Measurements from ENCODE around the gene DEFB112. TPM values are rescaled to one million over a fixed set of nuclear protein-coding genes. Genes with fewer than 3 reads are reported as not detected.

The DEFB112 gene
- total RNA-seq = not detected
- long read RNA-seq = 0 reads

GRCh38 chr6:50049829-50050228 is at the start of gene DEFB112:
Gene DEFB112 (minus strand): TSS chr6:50049929. CDS start chr6:50049869, 60 bp downstream.
- DNase-seq (no peak), ATAC-seq (no peak)
- intact Hi-C loops (cut with micrococcal nuclease) = no loop called here

- no peak for ATAC-seq
- DNase-seq = no peak
- intact Hi-C loops (cut with micrococcal nuclease) = no loop called here
Observed at GRCh38 chr6:50098641-50098993, 48.9 kb upstream of the DEFB112 start.

GRCh38 chr6:50097966-50098640 is 48.4 kb upstream of the DEFB112 start:
- no peak for DNase-seq
- intact Hi-C loops (cut with micrococcal nuclease) = no loop called here
- ATAC-seq = no peak

- no peak for DNase-seq
- intact Hi-C loops (cut with micrococcal nuclease) = no loop called here
- ATAC-seq = no peak
Observed at GRCh38 chr6:50096296-50096695, 46.6 kb upstream of the DEFB112 start.

GRCh38 chr6:50093938-50094272 is 44.2 kb upstream of the DEFB112 start:
- DNase-seq (no peak), ATAC-seq (no peak)
- intact Hi-C loops (cut with micrococcal nuclease) = no loop called here

- intact Hi-C loops (cut with micrococcal nuclease) = no loop called here
- DNase-seq = no peak
- no peak for ATAC-seq
Observed at GRCh38 chr6:50093116-50093937, 43.6 kb upstream of the DEFB112 start.

GRCh38 chr6:50091641-50092040 is 41.9 kb upstream of the DEFB112 start:
- no peak for ATAC-seq
- no peak for DNase-seq
- intact Hi-C loops (cut with micrococcal nuclease) = no loop called here

- no peak for ATAC-seq
- DNase-seq = no peak
- intact Hi-C loops (cut with micrococcal nuclease) = no loop called here
Observed at GRCh38 chr6:50089911-50090310, 40.2 kb upstream of the DEFB112 start.

- DNase-seq = no peak
- no peak for ATAC-seq
- intact Hi-C loops (cut with micrococcal nuclease) = no loop called here
Observed at GRCh38 chr6:50087231-50087954, 37.7 kb upstream of the DEFB112 start.

GRCh38 chr6:50077385-50077784 is 27.7 kb upstream of the DEFB112 start:
- ATAC-seq (no peak), DNase-seq (no peak)
- intact Hi-C loops (cut with micrococcal nuclease) = no loop called here

GRCh38 chr6:50076431-50076830 is 26.7 kb upstream of the DEFB112 start:
- ATAC-seq (no peak), DNase-seq (no peak)
- intact Hi-C loops (cut with micrococcal nuclease) = no loop called here

- DNase-seq = no peak
- no peak for ATAC-seq
- intact Hi-C loops (cut with micrococcal nuclease) = no loop called here
Observed at GRCh38 chr6:50071921-50072320, 22.2 kb upstream of the DEFB112 start.

GRCh38 chr6:50070101-50070500 is 20.4 kb upstream of the DEFB112 start:
- DNase-seq (no peak), ATAC-seq (no peak)
- intact Hi-C loops (cut with micrococcal nuclease) = no loop called here

GRCh38 chr6:50062051-50062450 is 12.3 kb upstream of the DEFB112 start:
- ATAC-seq = no peak
- no peak for DNase-seq
- intact Hi-C loops (cut with micrococcal nuclease) = no loop called here

GRCh38 chr6:50056242-50056641 is 6.5 kb upstream of the DEFB112 start:
- ATAC-seq = no peak
- intact Hi-C loops (cut with micrococcal nuclease) = no loop called here
- no peak for DNase-seq

- intact Hi-C loops (cut with micrococcal nuclease) = no loop called here
- no peak for ATAC-seq
Observed at GRCh38 chr6:50047026-50047425, 2.7 kb downstream of the DEFB112 start.

GRCh38 chr6:50030777-50031562 is 18.8 kb downstream of the DEFB112 start:
- DNase-seq (no peak), ATAC-seq (no peak)
- intact Hi-C loops (cut with micrococcal nuclease) = no loop called here

More at GRCh38 chr6:50047026-50047425, 2.7 kb downstream of the DEFB112 start:
- no peak for DNase-seq

- ATAC-seq (no peak), DNase-seq (no peak)
- intact Hi-C loops (cut with micrococcal nuclease) = no loop called here
Observed at GRCh38 chr6:50030350-50030749, 19.4 kb downstream of the DEFB112 start.

GRCh38 chr6:50025258-50025657 is 24.5 kb downstream of the DEFB112 start:
- intact Hi-C loops (cut with micrococcal nuclease) = no loop called here
- ATAC-seq = no peak
- DNase-seq = no peak

GRCh38 chr6:50021894-50022293 is 27.8 kb downstream of the DEFB112 start, which contains the start of gene DEFB110:
Gene DEFB110 (minus strand): TSS chr6:50021994. CDS start chr6:50021935, 59 bp downstream.
- intact Hi-C loops (cut with micrococcal nuclease) = no loop called here
- ATAC-seq (no peak), DNase-seq (no peak)
